Neural crest cell (in vitro differentiated cells): ENCODE measurements around the gene FGD3. TPM values are rescaled to one million over a fixed set of nuclear protein-coding genes. Genes with fewer than 3 reads are reported as not detected.

Source experiments
- DNase-seq: peaks from one replicate; pipeline ENCODE4 v3.0.0; 2021; ENCODE audit warnings: low read depth, mixed read lengths, low spot score
- H3K27ac Mint-ChIP-seq: one replicate; pipeline ENCODE4 v1.8.0; 2021; ENCODE audit warnings: mild to moderate bottlenecking, mixed read lengths; ENCODE audit not compliant: unreplicated experiment
- H3K27me3 Mint-ChIP-seq: 2 replicates; pipeline ENCODE4 v1.8.0; 2021; ENCODE audit warnings: low read depth, mild to moderate bottlenecking, mixed read lengths
- H3K36me3 Mint-ChIP-seq: 2 replicates; pipeline ENCODE4 v1.8.0; 2021; ENCODE audit warnings: low read depth, mild to moderate bottlenecking, mixed read lengths
- H3K4me1 Mint-ChIP-seq: 2 replicates; pipeline ENCODE4 v1.8.0; 2021; ENCODE audit warnings: mixed read lengths
- H3K4me3 Mint-ChIP-seq: one replicate; pipeline ENCODE4 v1.8.0; 2021; ENCODE audit warnings: mild to moderate bottlenecking, mixed read lengths
- H3K9me3 Mint-ChIP-seq: 2 replicates; pipeline ENCODE4 v1.8.0; 2021; ENCODE audit warnings: mixed read lengths
- CTCF ChIP-seq: fragments of 200-600 bp; sonication (generic); conservative IDR thresholded peaks from 2 replicates; pipeline ENCODE4 v1.5.0; 2021; ENCODE audit warnings: antibody characterized with exemption, mild to moderate bottlenecking
- total RNA-seq: library from RNA; stranded (reverse); gene quantifications from 2 replicates; pipeline ENCODE4 v1.2.1, GENCODE V29; 2021

FGD3 gene
- total RNA-seq, 1 donor from 2014 or later = 4.1 TPM

GRCh38 chr9:92944921-92945320 lies 2.4 kb upstream of the FGD3 start:
- Mint-ChIP-seq H3K4me3 (no peak overlapping the region), H3K27me3 (no peaks in the 10 kb centered on the region), H3K4me1 (peaks cover 28% of the 10 kb centered on the region), H3K27ac (no peak overlapping the region), H3K36me3 (no peaks in the 10 kb centered on the region), H3K9me3 (no peaks in the 10 kb centered on the region)
- no peak for TF ChIP-seq CTCF
- DNase-seq = no peak

GRCh38 chr9:92945796-92946195 lies 1.5 kb upstream of the FGD3 start:
- TF ChIP-seq CTCF = no peak
- no peak for DNase-seq
- Mint-ChIP-seq H3K27ac (no peak overlapping the region), H3K27me3 (no peaks in the 10 kb centered on the region), H3K9me3 (no peaks in the 10 kb centered on the region), H3K4me3 (peak overlapping the region; percentile 64), H3K36me3 (no peaks in the 10 kb centered on the region), H3K4me1 (peaks cover 28% of the 10 kb centered on the region)

- Mint-ChIP-seq H3K27me3 (no peaks in the 10 kb centered on the region), H3K36me3 (no peaks in the 10 kb centered on the region), H3K4me3 (peak overlapping the region; percentile 83), H3K9me3 (no peaks in the 10 kb centered on the region), H3K27ac (peak overlapping the region; percentile 61), H3K4me1 (peaks cover 35% of the 10 kb centered on the region)
- DNase-seq = no peak
- TF ChIP-seq CTCF = no peak
These were observed 763 bp downstream of the FGD3 start for GRCh38 chr9:92948038-92948534.

GRCh38 chr9:92948632-92949031 lies 1.3 kb downstream of the FGD3 start:
- TF ChIP-seq CTCF = no peak
- H3K27me3 Mint-ChIP-seq = no peaks in the 10 kb centered on the region
- H3K4me1 Mint-ChIP-seq = peaks cover 38% of the 10 kb centered on the region
- no peaks in the 10 kb centered on the region for H3K9me3 Mint-ChIP-seq
- H3K27ac Mint-ChIP-seq = no peak overlapping the region
- H3K4me3 Mint-ChIP-seq = peak overlapping the region; percentile 83
- H3K36me3 Mint-ChIP-seq = no peaks in the 10 kb centered on the region
- DNase-seq = no peak

GRCh38 chr9:92949266-92949982 lies 2.1 kb downstream of the FGD3 start:
- no peaks in the 10 kb centered on the region for H3K9me3 Mint-ChIP-seq
- peaks cover 38% of the 10 kb centered on the region for H3K4me1 Mint-ChIP-seq
- no peaks in the 10 kb centered on the region for H3K27me3 Mint-ChIP-seq
- H3K27ac Mint-ChIP-seq = peak overlapping the region; percentile 86
- TF ChIP-seq CTCF = no peak
- no peak overlapping the region for H3K4me3 Mint-ChIP-seq
- DNase-seq = no peak
- no peaks in the 10 kb centered on the region for H3K36me3 Mint-ChIP-seq
